ES-I3 (cell line): ENCODE data around the gene TLK2.

Experiments
- H3K36me3 ChIP-seq: 2 replicates; pipeline ENCODE4 v1.6.1; 2013; ENCODE audit warnings: mild to moderate bottlenecking, low read length, control low read depth, moderate library complexity; ENCODE audit not compliant: insufficient read depth
- H3K4me1 ChIP-seq: 2 replicates; pipeline ENCODE4 v1.6.1; 2013; ENCODE audit warnings: mild to moderate bottlenecking, control low read depth, low read length; ENCODE audit not compliant: insufficient read depth
- H3K9ac ChIP-seq: 2 replicates; pipeline ENCODE4 v1.6.1; 2013; ENCODE audit warnings: low read depth, mild to moderate bottlenecking, low read length, moderate library complexity
- H3K9me3 ChIP-seq: 2 replicates; pipeline ENCODE4 v1.6.1; 2013; ENCODE audit warnings: mild to moderate bottlenecking, low read length, moderate library complexity; ENCODE audit not compliant: control insufficient read depth, insufficient read depth

Gene TLK2

GRCh38 chr17:62615503-62615902 is 136.9 kb downstream of the TLK2 start:
- H3K9ac ChIP-seq, result no peak overlapping the region
- peaks cover 11% of the 10 kb centered on the region for H3K36me3 ChIP-seq
- H3K9me3 ChIP-seq, result no peaks in the 10 kb centered on the region
- H3K4me1 ChIP-seq, result peaks cover 14% of the 10 kb centered on the region

GRCh38 chr17:62616993-62617893 is 138.6 kb downstream of the TLK2 start:
- Histone ChIP-seq H3K4me1 (peaks cover 14% of the 10 kb centered on the region), H3K9me3 (no peaks in the 10 kb centered on the region), H3K36me3 (no peaks in the 10 kb centered on the region), H3K9ac (0 out of 2 replicates have a peak overlapping the region, but pooled peaks have one; percentile 2)

GRCh38 chr17:62617894-62618472 is 139.4 kb downstream of the TLK2 start:
- Histone ChIP-seq H3K4me1 (peaks cover 14% of the 10 kb centered on the region), H3K9ac (no peak overlapping the region), H3K9me3 (no peaks in the 10 kb centered on the region), H3K36me3 (no peaks in the 10 kb centered on the region)

DNA sequence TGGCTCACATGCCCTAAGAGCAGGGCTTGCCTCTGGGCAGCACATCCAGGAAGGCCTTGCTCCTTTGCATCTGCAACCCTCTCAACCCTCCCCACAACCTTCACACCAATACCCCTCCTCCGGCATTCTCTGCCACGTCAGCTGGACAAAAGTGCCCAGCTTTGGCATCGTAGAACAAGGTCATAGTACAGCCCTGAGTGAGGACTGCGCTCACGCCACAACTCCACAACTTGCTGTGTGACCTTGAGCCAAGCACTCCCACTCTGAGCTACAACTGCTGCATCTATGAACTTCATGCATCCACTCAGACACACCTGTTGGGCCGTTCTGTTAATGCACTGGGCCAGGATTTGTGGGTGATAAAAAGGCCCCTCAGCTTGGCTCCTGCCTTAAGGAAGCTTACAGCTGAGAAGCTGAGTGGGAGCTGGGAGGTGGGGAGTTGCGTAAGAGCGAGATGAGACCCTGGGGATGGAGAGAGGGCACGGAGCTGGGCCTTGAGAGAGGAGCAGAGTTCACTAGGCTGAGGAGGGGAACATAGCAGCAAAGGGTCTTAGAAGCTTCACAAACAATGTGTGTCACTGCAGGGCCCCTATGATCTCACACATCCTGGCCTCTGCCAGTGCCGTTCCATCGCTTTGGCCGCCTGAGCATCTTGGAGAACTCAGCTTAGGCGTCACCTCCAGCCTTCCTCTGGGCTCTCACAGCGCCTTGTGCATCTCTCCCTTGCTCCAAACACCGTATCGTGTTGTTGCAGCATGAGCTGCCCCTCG is 140.2 kb downstream of the TLK2 start:
- Histone ChIP-seq H3K4me1 (peaks cover 14% of the 10 kb centered on the region), H3K36me3 (no peaks in the 10 kb centered on the region), H3K9ac (no peak overlapping the region), H3K9me3 (no peaks in the 10 kb centered on the region)

DNA sequence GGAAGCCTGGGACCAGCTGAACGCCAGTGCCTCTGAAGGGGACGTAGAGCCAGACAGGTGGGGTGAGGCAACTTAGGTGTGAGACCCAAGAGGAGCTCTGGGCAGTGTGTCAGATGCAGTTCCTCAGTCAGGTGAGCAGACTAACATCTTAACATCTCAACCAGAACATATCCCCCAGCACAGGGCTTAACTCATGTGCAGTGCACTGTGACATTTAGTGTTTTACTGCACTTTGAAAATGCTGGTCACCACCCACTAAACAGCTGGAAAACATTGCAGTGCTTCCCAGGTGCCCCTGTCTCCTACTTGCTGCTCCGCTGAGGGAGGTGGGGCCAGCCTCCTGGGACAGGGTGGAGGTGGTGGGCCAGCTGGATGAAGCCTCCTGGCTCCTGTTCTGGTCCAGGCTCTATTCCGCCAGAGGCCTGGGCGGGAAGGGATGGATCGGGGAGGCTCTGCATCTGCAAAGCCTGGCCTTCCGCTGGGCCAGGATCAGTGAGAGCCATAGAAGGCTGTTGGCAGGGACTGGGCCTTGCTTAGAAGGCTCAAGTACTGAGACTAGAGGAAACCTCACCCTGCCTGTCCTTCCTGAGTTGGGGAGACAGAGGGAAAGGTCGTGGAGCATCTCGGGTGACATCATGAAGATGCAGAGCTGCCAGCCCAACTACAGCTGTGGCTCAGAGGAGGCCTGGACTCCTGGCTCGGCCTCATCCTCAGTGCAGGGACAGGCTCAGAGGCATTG is 141.0 kb downstream of the TLK2 start:
- Histone ChIP-seq H3K4me1 (peaks cover 14% of the 10 kb centered on the region), H3K9ac (no peak overlapping the region), H3K36me3 (no peaks in the 10 kb centered on the region), H3K9me3 (no peaks in the 10 kb centered on the region)

- H3K9me3 ChIP-seq, result no peaks in the 10 kb centered on the region
These were observed 142.6 kb downstream of the TLK2 start for GRCh38 chr17:62621223-62621622.

DNA sequence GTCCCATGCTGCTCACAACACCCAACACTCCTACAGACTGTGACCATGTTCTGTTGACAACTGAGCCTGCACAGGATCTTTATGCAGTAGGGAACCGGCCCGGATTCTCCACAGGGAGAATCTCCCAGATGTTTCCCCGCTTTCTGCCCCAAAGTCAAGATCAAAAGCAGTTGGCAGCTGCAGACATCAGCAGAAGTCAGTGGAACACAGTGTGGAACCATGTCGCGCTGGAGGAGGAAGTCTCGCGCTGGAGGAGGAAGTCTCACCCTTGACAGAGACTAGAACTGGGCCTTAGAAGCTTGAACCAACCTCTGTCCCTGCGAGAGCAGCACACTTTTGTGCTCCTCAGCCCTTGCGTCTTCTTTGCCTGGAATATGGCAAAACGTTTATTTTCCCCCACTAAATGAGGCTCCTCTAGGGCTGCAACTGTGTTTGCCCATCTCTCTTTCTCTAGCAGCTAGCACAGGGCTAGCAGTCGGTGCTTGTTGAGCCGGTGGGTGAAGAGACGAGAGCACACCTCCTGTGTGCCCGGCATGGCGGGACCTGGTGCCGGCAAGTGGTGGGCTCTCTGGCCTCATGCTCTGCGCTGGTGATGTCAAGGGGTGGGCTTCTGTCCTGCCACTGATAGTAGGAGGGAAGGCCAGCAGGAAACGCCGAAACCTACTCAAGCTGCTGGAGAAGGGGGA is 146.7 kb downstream of the TLK2 start:
- Histone ChIP-seq H3K9me3 (no peaks in the 10 kb centered on the region), H3K9ac (no peak overlapping the region), H3K36me3 (no peaks in the 10 kb centered on the region), H3K4me1 (peaks cover 12% of the 10 kb centered on the region; the same call in 1 of the 2 replicates)

More at GRCh38 chr17:62621223-62621622, 142.6 kb downstream of the TLK2 start:
- Histone ChIP-seq H3K36me3 (no peaks in the 10 kb centered on the region), H3K4me1 (peaks cover 14% of the 10 kb centered on the region), H3K9ac (no peak overlapping the region)

DNA sequence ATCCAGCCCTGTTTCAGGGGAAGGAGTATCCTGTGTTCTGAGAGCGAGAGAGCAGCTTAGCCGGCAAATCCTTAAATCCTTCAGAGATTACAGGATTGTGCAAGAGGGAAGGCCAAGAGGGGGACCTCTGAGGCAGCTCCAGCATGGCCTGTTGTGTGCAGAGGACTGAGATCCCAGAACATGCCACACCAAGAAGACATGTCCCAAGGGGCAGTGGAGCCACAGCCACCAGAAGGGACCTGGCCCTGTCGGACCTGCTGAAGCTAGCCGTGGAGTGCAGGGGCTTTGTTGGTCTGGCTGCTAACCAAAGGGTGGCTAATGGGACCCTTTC is 147.2 kb downstream of the TLK2 start:
- no peaks in the 10 kb centered on the region for H3K9me3 ChIP-seq
- H3K9ac ChIP-seq, result no peak overlapping the region
- peaks cover 17% of the 10 kb centered on the region; the same call in 1 of the 2 replicates for H3K4me1 ChIP-seq
- no peaks in the 10 kb centered on the region for H3K36me3 ChIP-seq

- Histone ChIP-seq H3K9me3 (no peaks in the 10 kb centered on the region), H3K4me1 (peaks cover 19% of the 10 kb centered on the region; the same call in 1 of the 2 replicates), H3K36me3 (no peaks in the 10 kb centered on the region), H3K9ac (peak overlapping the region; percentile 97)
These were observed 148.1 kb downstream of the TLK2 start for GRCh38 chr17:62626719-62627218.

- H3K4me1 ChIP-seq, result peaks cover 21% of the 10 kb centered on the region; the same call in 1 of the 2 replicates
- no peaks in the 10 kb centered on the region for H3K9me3 ChIP-seq
- H3K9ac ChIP-seq, result peak within 1 kb of the TSS; percentile 97
- H3K36me3 ChIP-seq, result no peaks in the 10 kb centered on the region
These were observed 148.7 kb downstream of the TLK2 start, which contains the start of gene MRC2 for GRCh38 chr17:62627219-62627903. Gene MRC2, plus strand, starts transcription at chr17:62627670. Its CDS starts 133 bp downstream, at chr17:62627803.

DNA sequence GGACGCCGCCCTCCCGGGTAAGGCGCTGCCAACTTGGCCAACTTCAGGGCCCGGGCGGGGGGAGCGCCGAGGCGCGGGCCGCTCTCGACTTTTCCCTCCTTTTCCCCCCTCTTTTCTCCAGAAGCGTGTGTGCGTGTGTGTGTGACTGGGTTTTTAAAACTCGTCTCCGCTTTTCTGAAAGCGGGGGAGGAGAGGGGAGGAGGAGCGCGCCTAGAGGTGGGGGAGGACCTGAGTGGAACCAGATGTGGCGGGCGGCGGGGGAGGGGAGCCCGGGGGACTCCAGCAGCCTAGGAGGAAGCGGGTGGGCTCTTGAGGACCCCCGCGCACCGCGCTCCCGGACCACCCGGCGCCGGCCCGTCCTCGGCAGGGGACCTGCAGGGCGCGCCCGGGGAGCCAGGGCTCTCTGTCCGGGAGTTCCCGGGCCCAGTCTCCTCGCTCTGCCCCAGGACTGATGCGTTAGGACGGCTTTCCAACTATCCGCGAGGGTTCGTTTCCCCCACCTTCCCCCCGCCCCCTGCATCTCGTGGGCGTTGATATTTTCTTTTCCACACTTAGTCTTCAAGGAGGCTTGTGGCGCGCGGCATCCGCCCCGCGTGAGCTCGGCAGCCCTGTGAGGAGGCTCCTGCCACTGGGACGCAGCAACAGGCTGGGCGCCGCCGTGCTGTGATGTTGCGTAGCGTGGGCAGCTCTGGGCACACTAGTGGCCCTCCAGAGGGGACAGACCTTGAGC is 149.4 kb downstream of the TLK2 start:
- peak overlapping the region; percentile 97 for H3K9ac ChIP-seq
- H3K9me3 ChIP-seq, result no peaks in the 10 kb centered on the region
- no peaks in the 10 kb centered on the region for H3K36me3 ChIP-seq
- peaks cover 28% of the 10 kb centered on the region for H3K4me1 ChIP-seq

- Histone ChIP-seq H3K4me1 (peaks cover 35% of the 10 kb centered on the region), H3K36me3 (no peaks in the 10 kb centered on the region), H3K9me3 (no peaks in the 10 kb centered on the region), H3K9ac (peak overlapping the region; percentile 97)
These were observed 150.4 kb downstream of the TLK2 start for GRCh38 chr17:62628831-62629555.
